Uterus (tissue), 2 donors: ENCODE measurements around the gene DNAH12.

Experiments
- CTCF ChIP-seq, 4 experiments: fragments of 200-600 bp in 2 of 4; fragments of 450-650 bp in 2 of 4; sonication (generic) in 2 of 4; IDR thresholded peaks; one replicate each; pipeline ENCODE4 v1.5.1; 2016 to 2019; ENCODE audit warnings: antibody characterized with exemption in 4 of 4, mild to moderate bottlenecking in 2 of 4, moderate library complexity in 1 of 4
- POLR2A ChIP-seq, 2 donors: fragments of 450-650 bp; IDR thresholded peaks; one replicate each; pipeline ENCODE4 v1.6.1; 2016; ENCODE audit warnings: antibody characterized with exemption in 2 of 2, mild to moderate bottlenecking in 1 of 2, moderate library complexity in 1 of 2

GRCh38 chr3:57572096-57572495 is 28.0 kb upstream of the DNAH12 start:
- no peak for TF ChIP-seq CTCF (IDR thresholded peaks at IDR 0.05)
- TF ChIP-seq POLR2A (IDR thresholded peaks at IDR 0.05): no peak
